Breast epithelium (tissue), 4 donors: Measurements from ENCODE around the gene ME3. TPM values are rescaled to one million over a fixed set of nuclear protein-coding genes. Genes with fewer than 3 reads are reported as not detected.

Experiments
- DNase-seq, 2 donors: peaks; one replicate each; pipeline ENCODE4 v3.0.0-alpha.2; 2019; ENCODE audit warnings: low spot score in 2 of 2
- H3K27ac ChIP-seq, 2 donors: fragments of 200-600 bp; sonication (generic) in 1 of 2; one replicate each; pipeline ENCODE4 v1.5.1; 2016 to 2019; ENCODE audit warnings: mild to moderate bottlenecking in 1 of 2
- H3K27me3 ChIP-seq, 2 donors: fragments of 200-600 bp; sonication (generic) in 1 of 2; one replicate each; pipeline versions ENCODE4 v1.5.1 to v1.6.0; 2017 to 2019; ENCODE audit warnings: control low read depth in 1 of 2, mild to moderate bottlenecking in 1 of 2
- H3K36me3 ChIP-seq: fragments of 200-600 bp; one replicate; pipeline ENCODE4 v1.5.1; 2019
- H3K4me1 ChIP-seq, 2 donors: fragments of 200-600 bp; sonication (generic); one replicate each; pipeline ENCODE4 v1.5.1; 2016 to 2019; ENCODE audit warnings: control low read depth in 1 of 2
- H3K4me3 ChIP-seq, 3 donors: fragments of 200-600 bp; sonication (generic); 1 replicate in 2 of 3; 2 replicates in 1 of 3; pipeline ENCODE4 v1.5.1; 2016 to 2019; ENCODE audit warnings: mild to moderate bottlenecking in 3 of 3, moderate library complexity in 2 of 3
- H3K9me3 ChIP-seq, 2 donors: fragments of 200-600 bp; sonication (generic) in 1 of 2; one replicate each; pipeline ENCODE4 v1.5.1; 2016 to 2019; ENCODE audit warnings: control low read depth in 1 of 2
- CTCF ChIP-seq, 3 donors: fragments of 450-650 bp; IDR thresholded peaks; one replicate each; pipeline ENCODE4 v1.5.1; 2016 to 2017; ENCODE audit warnings: antibody characterized with exemption in 3 of 3, mild to moderate bottlenecking in 3 of 3, moderate library complexity in 3 of 3
- POLR2A ChIP-seq: fragments of 450-650 bp; IDR thresholded peaks from one replicate; pipeline ENCODE4 v1.6.1; 2016; ENCODE audit warnings: antibody characterized with exemption, mild to moderate bottlenecking, moderate library complexity
- POLR2AphosphoS5 ChIP-seq, 3 donors: sonication (generic); formaldehyde crosslinking; IDR thresholded peaks; one replicate each; pipeline ENCODE4 v1.6.1; 2017; ENCODE audit warnings: antibody characterized with exemption in 3 of 3
- intact Hi-C: fragments of 100-400 bp; cut with DNase I; formaldehyde crosslinking; loops from one replicate; pipeline ENCODE4 v1.15.1; 2023; ENCODE audit warnings: low total_unique reads
- total RNA-seq, 3 donors: library from RNA; depleted of rRNA; stranded (reverse); fragments of >200 nt; gene quantifications; one replicate each; pipeline ENCODE4 v1.1.0, GENCODE V29; 2016

ME3 gene
- total RNA-seq, 3 donors from 2014 or later: 53.0 to 68.5 (median 56.3) TPM

GRCh38 chr11:86671531-86672006 lies 847 bp downstream of the ME3 start:
- H3K36me3 ChIP-seq: no peaks in the 10 kb centered on the region
- peak overlapping the region; percentile 90 to 99 for H3K27ac ChIP-seq
- peak; percentile 64 to 80 for DNase-seq
- H3K27me3 ChIP-seq: no peaks in the 10 kb centered on the region
- H3K9me3 ChIP-seq: no peaks in the 10 kb centered on the region
- no peak for TF ChIP-seq POLR2A
- TF ChIP-seq CTCF (IDR thresholded peaks at IDR 0.05): no peak
- TF ChIP-seq POLR2AphosphoS5 (IDR thresholded peaks at IDR 0.05): peak in 2 of 3 donors; percentile 11 to 73
- intact Hi-C loops: no loop called here
- H3K4me3 ChIP-seq: peak overlapping the region; percentile 68 to 90 (median 77)
- peaks cover 0 to 3% of the 10 kb centered on the region in 2 donors for H3K4me1 ChIP-seq

GRCh38 chr11:86670911-86671310 lies 1.5 kb downstream of the ME3 start:
- peak overlapping the region; percentile 90 to 99 for H3K27ac ChIP-seq
- H3K4me1 ChIP-seq: peaks cover 0 to 3% of the 10 kb centered on the region in 2 donors
- intact Hi-C loops: no loop called here
- H3K9me3 ChIP-seq: no peaks in the 10 kb centered on the region
- peak overlapping the region; percentile 68 to 90 (median 77) for H3K4me3 ChIP-seq
- no peaks in the 10 kb centered on the region for H3K36me3 ChIP-seq
- TF ChIP-seq POLR2A (no peak), POLR2AphosphoS5 (IDR thresholded peaks at IDR 0.05) (no peak), CTCF (IDR thresholded peaks at IDR 0.05) (no peak)
- DNase-seq: no peak
- H3K27me3 ChIP-seq: no peaks in the 10 kb centered on the region

- DNase-seq: no peak
- Histone ChIP-seq H3K36me3 (no peaks in the 10 kb centered on the region), H3K27me3 (no peaks in the 10 kb centered on the region), H3K4me1 (peaks cover 0 to 3% of the 10 kb centered on the region in 2 donors), H3K27ac (peak overlapping the region; percentile 53 to 90), H3K9me3 (no peaks in the 10 kb centered on the region), H3K4me3 (peak overlapping the region in 1 of 3 donors; percentile 90)
- intact Hi-C loops: no loop called here
- TF ChIP-seq CTCF (IDR thresholded peaks at IDR 0.05) (no peak), POLR2A (no peak), POLR2AphosphoS5 (IDR thresholded peaks at IDR 0.05) (no peak)
Measured at GRCh38 chr11:86670181-86670580, 2.2 kb downstream of the ME3 start.

- TF ChIP-seq POLR2A: no peak
- TF ChIP-seq POLR2AphosphoS5 (IDR thresholded peaks at IDR 0.05): no peak
- TF ChIP-seq CTCF (IDR thresholded peaks at IDR 0.05): no peak
- intact Hi-C loops: loop anchor here (5.0 kb wide), 1 partner anchor 642 kb away; no protein-coding TSS in a partner anchor
- peaks cover 0 to 3% of the 10 kb centered on the region in 2 donors for H3K4me1 ChIP-seq
- H3K27me3 ChIP-seq: no peaks in the 10 kb centered on the region
- peak overlapping the region in 1 of 2 donors; percentile 53 for H3K27ac ChIP-seq
- no peak for DNase-seq
- H3K4me3 ChIP-seq: no peak overlapping the region
- no peaks in the 10 kb centered on the region for H3K36me3 ChIP-seq
- H3K9me3 ChIP-seq: no peaks in the 10 kb centered on the region
Measured at GRCh38 chr11:86669424-86669823, 3.0 kb downstream of the ME3 start.

GRCh38 chr11:86668929-86669328 lies 3.5 kb downstream of the ME3 start:
- H3K27ac ChIP-seq: no peak overlapping the region
- TF ChIP-seq POLR2AphosphoS5 (IDR thresholded peaks at IDR 0.05) (no peak), POLR2A (no peak), CTCF (IDR thresholded peaks at IDR 0.05) (no peak)

More at GRCh38 chr11:86668929-86669328, 3.5 kb downstream of the ME3 start:
- Histone ChIP-seq H3K36me3 (no peaks in the 10 kb centered on the region), H3K9me3 (no peaks in the 10 kb centered on the region), H3K4me3 (no peak overlapping the region), H3K27me3 (no peaks in the 10 kb centered on the region), H3K4me1 (peaks cover 0 to 3% of the 10 kb centered on the region in 2 donors)
- DNase-seq: no peak
- intact Hi-C loops: loop anchor here (5.0 kb wide), 1 partner anchor 642 kb away; no protein-coding TSS in a partner anchor
